HCT116 (cell line): Measurements from ENCODE around the gene FANCM. TPM values are rescaled to one million over a fixed set of nuclear protein-coding genes. Genes with fewer than 3 reads are reported as not detected.
"Not testable (repeated sequence)": the region's sequence is repeated elsewhere in the genome, so short reads cannot be mapped to it uniquely, and the experiment has no call there.

Source experiments
- ATAC-seq: fragments of 200-7000 bp; cut with Tn5 transposase; 2 replicates; pipeline ENCODE4 v1.9.1; 2020; ENCODE audit warnings: mild to moderate bottlenecking, moderate library complexity
- BruUV-seq: library from RNA; stranded (reverse); fragments of 400-500 nt; replicated peaks from 2 replicates; lab custom pipeline; 2021; lab: Mats Ljungman, UMichigan
- CTCF ChIA-PET: fragments of 300-600 bp; sonication (Branson Sonifier 250); formaldehyde crosslinking; loops from one replicate; lab custom pipeline; 2021; ENCODE audit warnings: antibody characterized with exemption; lab: Charles Lee
- POLR2A ChIA-PET: fragments of 300-600, 350-600 bp; sonication (Branson Sonifier 250); formaldehyde crosslinking; loops from one replicate; lab custom pipeline; 2021; ENCODE audit warnings: antibody characterized with exemption; lab: Charles Lee
- RAD21 ChIA-PET, 2 experiments: fragments of 300-600 bp; sonication (Branson Sonifier 250); formaldehyde crosslinking; loops; one replicate each; lab custom pipeline; 2023; ENCODE audit warnings: low total read pairs in 2 of 2; ENCODE audit not compliant: uncharacterized antibody in 2 of 2, unreplicated experiment in 2 of 2, low non-redundant PET in 1 of 2; lab: Charles Lee
- DNase-seq: peaks from one replicate; pipeline ENCODE4 v3.0.0-alpha.2; 2010; ENCODE audit warnings: low read depth, low spot score
- H2AFZ ChIP-seq: fragments of 200-600 bp; shearing (Covaris generic), sonication (generic); 2 replicates; pipeline ENCODE4 v1.6.1; 2017; ENCODE audit warnings: low read depth, mixed run types, mixed read lengths, antibody characterized with exemption, low read length; ENCODE audit not compliant: poor library complexity, severe bottlenecking
- H3K27ac ChIP-seq: 2 replicates; pipeline ENCODE4 v1.5.1; 2012; ENCODE audit warnings: low read depth, low read length
- H3K27me3 ChIP-seq: fragments of 200-600 bp; sonication (generic); 2 replicates; pipeline ENCODE4 v1.6.1; 2016; ENCODE audit warnings: mixed run types, low read length, mixed read lengths; ENCODE audit not compliant: insufficient read depth
- H3K36me3 ChIP-seq, 2 experiments: fragments of 200-500 bp in 1 of 2; fragments of 200-600 bp in 1 of 2; sonication (Bioruptor generic) in 1 of 2; sonication (generic) in 1 of 2; 2 replicates each; pipeline versions ENCODE4 v1.5.1 to v1.6.1; 2014 to 2016; ENCODE audit warnings: low read length in 2 of 2, inconsistent platforms in 1 of 2, mixed read lengths in 1 of 2, mixed run types in 1 of 2; ENCODE audit not compliant: insufficient read depth in 2 of 2, control insufficient read depth in 1 of 2
- H3K4me1 ChIP-seq, 2 experiments: fragments of 200-600 bp in 1 of 2; sonication (generic) in 1 of 2; 2 replicates each; pipeline versions ENCODE4 v1.5.1 to v1.6.1; 2012 to 2017; ENCODE audit warnings: low read length in 2 of 2, inconsistent platforms in 1 of 2, mild to moderate bottlenecking in 1 of 2, mixed read lengths in 1 of 2, mixed run types in 1 of 2, moderate library complexity in 1 of 2; ENCODE audit not compliant: insufficient read depth in 2 of 2, control insufficient read depth in 1 of 2
- H3K4me2 ChIP-seq: fragments of 200-600 bp; sonication (generic); 2 replicates; pipeline ENCODE4 v1.6.1; 2017; ENCODE audit warnings: mixed run types, low read length, mixed read lengths
- H3K4me3 ChIP-seq, 2 experiments: fragments of 200-600 bp in 1 of 2; sonication (generic) in 1 of 2; replicated peaks in 1 of 2; 2 replicates each; pipeline ENCODE4 v1.5.1; 2011 to 2016; ENCODE audit warnings: low read length in 2 of 2, control low read depth in 1 of 2, low read depth in 1 of 2, mild to moderate bottlenecking in 1 of 2, mixed read lengths in 1 of 2, mixed run types in 1 of 2
- H3K79me2 ChIP-seq: fragments of 200-600 bp; sonication (generic); 2 replicates; pipeline ENCODE4 v1.6.1; 2017; ENCODE audit warnings: mild to moderate bottlenecking, mixed run types, low read length, moderate library complexity, mixed read lengths; ENCODE audit not compliant: insufficient read depth
- H3K9ac ChIP-seq: fragments of 200-600 bp; sonication (generic); 2 replicates; pipeline ENCODE4 v1.6.1; 2016; ENCODE audit warnings: low read length, mixed read lengths
- H3K9me2 ChIP-seq: fragments of 200-600 bp; sonication (generic), shearing (Covaris generic); 2 replicates; pipeline ENCODE4 v1.6.1; 2017; ENCODE audit warnings: mixed run types, mild to moderate bottlenecking, moderate library complexity; ENCODE audit not compliant: insufficient read depth
- H3K9me3 ChIP-seq, 2 experiments: fragments of 200-500 bp in 1 of 2; fragments of 200-600 bp in 1 of 2; sonication (Bioruptor generic) in 1 of 2; sonication (generic) in 1 of 2; 2 replicates each; pipeline ENCODE4 v1.6.1; 2014 to 2017; ENCODE audit warnings: low read length in 2 of 2, mixed read lengths in 2 of 2, inconsistent platforms in 1 of 2, low read depth in 1 of 2, mild to moderate bottlenecking in 1 of 2, mixed run types in 1 of 2, moderate library complexity in 1 of 2; ENCODE audit not compliant: control insufficient read depth in 1 of 2, insufficient read depth in 1 of 2
- H4K20me1 ChIP-seq: fragments of 200-600 bp; sonication (generic), shearing (Covaris generic); 2 replicates; pipeline ENCODE4 v1.6.1; 2017; ENCODE audit warnings: mixed run types, mild to moderate bottlenecking, moderate library complexity; ENCODE audit not compliant: insufficient read depth
- CEBPB ChIP-seq: IDR thresholded peaks from 2 replicates; pipeline ENCODE4 v1.6.1; 2012; ENCODE audit warnings: low read depth
- EGR1 ChIP-seq: IDR thresholded peaks from 2 replicates; pipeline ENCODE4 v1.6.1; 2012; ENCODE audit warnings: low read depth
- JUND ChIP-seq: IDR thresholded peaks from 2 replicates; pipeline ENCODE4 v1.6.1; 2012
- POLR2A ChIP-seq: IDR thresholded peaks from 2 replicates; pipeline ENCODE4 v1.7.0; 2011; ENCODE audit warnings: borderline replicate concordance; ENCODE audit not compliant: insufficient read depth, insufficient read length; ENCODE audit errors: extremely low read depth
- POLR2AphosphoS5 ChIP-seq: IDR thresholded peaks from 2 replicates; pipeline ENCODE4 v1.6.1; 2011; ENCODE audit warnings: mild to moderate bottlenecking, low read depth, low read length, moderate library complexity
- YY1 ChIP-seq: IDR thresholded peaks from 2 replicates; pipeline ENCODE4 v1.6.1; 2011; ENCODE audit warnings: low read length, low read depth, moderate library complexity, mild to moderate bottlenecking; ENCODE audit not compliant: insufficient replicate concordance; ENCODE audit errors: extremely low read depth
- ZNF274 ChIP-seq: fragments of 200-500 bp; sonication (Bioruptor generic); IDR thresholded peaks from 2 replicates; pipeline ENCODE4 v1.6.1; 2014; ENCODE audit warnings: mild to moderate bottlenecking, low read depth, low read length, inconsistent platforms
- intact Hi-C: fragments of 100-400 bp; cut with micrococcal nuclease; formaldehyde crosslinking; loops from 2 replicates; pipeline ENCODE4 v1.10.0; 2022
- total RNA-seq: library from RNA; stranded (reverse); gene quantifications from one replicate; pipeline ENCODE4 v1.2.1, GENCODE V29; 2021; ENCODE audit not compliant: unreplicated experiment

The FANCM gene
- total RNA-seq, 1 experiment from 2014 or later = 10.9 TPM

GRCh38 chr14:45140661-45141187 is 5.0 kb downstream of the FANCM start:
- no peak overlapping the region for H3K9ac ChIP-seq
- TF ChIP-seq EGR1 = no peak
- no peak for TF ChIP-seq YY1
- no peak for TF ChIP-seq JUND
- no peak for TF ChIP-seq CEBPB
- TF ChIP-seq POLR2AphosphoS5 = no peak
- TF ChIP-seq POLR2A = no peak
- no peak for TF ChIP-seq ZNF274
- no peak overlapping the region for H2AFZ ChIP-seq
- ChIA-PET POLR2A (interaction anchor here (0.8 kb wide), 1 partner anchor 9 kb away, joined by 3 read pairs; no protein-coding TSS in a partner anchor), CTCF (interaction anchor here (1.7 kb wide), 1 partner anchor 128 kb away, joined by 4 read pairs; no protein-coding TSS in a partner anchor), RAD21 (no interaction called here)
- H3K9me2 ChIP-seq = no peaks in the 10 kb centered on the region
- H3K4me1 ChIP-seq = peaks cover 9 to 12% of the 10 kb centered on the region in 2 experiments
- no peak overlapping the region for H3K4me2 ChIP-seq
- H3K9me3 ChIP-seq = no peaks in the 10 kb centered on the region
- H3K27ac ChIP-seq = no peak overlapping the region
- peaks cover 75% of the 10 kb centered on the region for H3K79me2 ChIP-seq
- ATAC-seq (no peak), DNase-seq (no peak)
- H3K4me3 ChIP-seq = no peak overlapping the region
- intact Hi-C loops = no loop called here
- H3K27me3 ChIP-seq = no peaks in the 10 kb centered on the region
- BruUV-seq = no TSS peak
- H4K20me1 ChIP-seq = no peaks in the 10 kb centered on the region
- H3K36me3 ChIP-seq = no peaks in the 10 kb centered on the region

GRCh38 chr14:45142083-45142482 is 6.4 kb downstream of the FANCM start:
- intact Hi-C loops, H2AFZ ChIP-seq, H4K20me1 ChIP-seq, H3K9me3 ChIP-seq, H3K9ac ChIP-seq, H3K4me1 ChIP-seq, H3K36me3 ChIP-seq, BruUV-seq, ATAC-seq, RAD21 ChIA-PET, DNase-seq, H3K4me2 ChIP-seq, H3K4me3 ChIP-seq, H3K27me3 ChIP-seq, H3K9me2 ChIP-seq, POLR2A ChIA-PET, H3K27ac ChIP-seq: not testable (repeated sequence)
- peaks cover 62% of the 10 kb centered on the region for H3K79me2 ChIP-seq
- CTCF ChIA-PET = interaction anchor here (1.7 kb wide), 1 partner anchor 127 kb away, joined by 4 read pairs; no protein-coding TSS in a partner anchor
